Right ventricle myocardium inferior (tissue), 1 donor: ENCODE data around the gene HMMR. TPM values are rescaled to one million over a fixed set of nuclear protein-coding genes. Genes with fewer than 3 reads are reported as not detected.
"Not testable (repeated sequence)": the region's sequence is repeated elsewhere in the genome, so short reads cannot be mapped to it uniquely, and the experiment has no call there.

ENCODE experiments used
- ATAC-seq: fragments of 200-7000 bp; cut with Tn5 transposase; one replicate; pipeline ENCODE4 v1.9.1; 2020; ENCODE audit warnings: mild to moderate bottlenecking, moderate library complexity
- DNase-seq: peaks from one replicate; pipeline ENCODE4 v3.0.0; 2021; ENCODE audit errors: missing footprints
- intact Hi-C: fragments of 100-400 bp; cut with DNase I; formaldehyde crosslinking; loops from one replicate; pipeline ENCODE4 v1.11.0; 2022
- long read RNA-seq: library from polyadenylated mRNA; unstranded; transcript quantifications from one replicate; pipeline ENCODE4 v2.0.0, GENCODE V29; 2021
- total RNA-seq: library from RNA; stranded (reverse); fragmentation: NEBNext Ultra II Directional; extraction: Animal tissue kit (Norgen Biotek cat#: 25700); gene quantifications from one replicate; pipeline ENCODE4 v1.2.1, GENCODE V29; 2021
- donor health status: DM: no; HTN: yes; CAD: no; lungs with severe emphysema.

Gene HMMR, protein sequence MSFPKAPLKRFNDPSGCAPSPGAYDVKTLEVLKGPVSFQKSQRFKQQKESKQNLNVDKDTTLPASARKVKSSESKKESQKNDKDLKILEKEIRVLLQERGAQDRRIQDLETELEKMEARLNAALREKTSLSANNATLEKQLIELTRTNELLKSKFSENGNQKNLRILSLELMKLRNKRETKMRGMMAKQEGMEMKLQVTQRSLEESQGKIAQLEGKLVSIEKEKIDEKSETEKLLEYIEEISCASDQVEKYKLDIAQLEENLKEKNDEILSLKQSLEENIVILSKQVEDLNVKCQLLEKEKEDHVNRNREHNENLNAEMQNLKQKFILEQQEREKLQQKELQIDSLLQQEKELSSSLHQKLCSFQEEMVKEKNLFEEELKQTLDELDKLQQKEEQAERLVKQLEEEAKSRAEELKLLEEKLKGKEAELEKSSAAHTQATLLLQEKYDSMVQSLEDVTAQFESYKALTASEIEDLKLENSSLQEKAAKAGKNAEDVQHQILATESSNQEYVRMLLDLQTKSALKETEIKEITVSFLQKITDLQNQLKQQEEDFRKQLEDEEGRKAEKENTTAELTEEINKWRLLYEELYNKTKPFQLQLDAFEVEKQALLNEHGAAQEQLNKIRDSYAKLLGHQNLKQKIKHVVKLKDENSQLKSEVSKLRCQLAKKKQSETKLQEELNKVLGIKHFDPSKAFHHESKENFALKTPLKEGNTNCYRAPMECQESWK
- total RNA-seq, result 0.92 TPM
- long read RNA-seq, result 0 reads

- DNase-seq, result no peak
- no peak for ATAC-seq
- intact Hi-C loops, result loop anchor here (1.0 kb wide), 1 partner anchor 45 kb away; the partner anchor contains the start of gene MAT2B
These were observed at the start of gene HMMR for GRCh38 chr5:163460562-163461171. HMMR (plus strand) TSS chr5:163460632; CDS start chr5:163460693, 61 bp downstream.

GRCh38 chr5:163415673-163416072 lies 44.8 kb upstream of the HMMR start:
- intact Hi-C loops, DNase-seq, ATAC-seq: not testable (repeated sequence)

GRCh38 chr5:163424836-163425235 lies 35.6 kb upstream of the HMMR start:
- ATAC-seq, result no peak
- intact Hi-C loops, result no loop called here
- DNase-seq, result no peak

DNA sequence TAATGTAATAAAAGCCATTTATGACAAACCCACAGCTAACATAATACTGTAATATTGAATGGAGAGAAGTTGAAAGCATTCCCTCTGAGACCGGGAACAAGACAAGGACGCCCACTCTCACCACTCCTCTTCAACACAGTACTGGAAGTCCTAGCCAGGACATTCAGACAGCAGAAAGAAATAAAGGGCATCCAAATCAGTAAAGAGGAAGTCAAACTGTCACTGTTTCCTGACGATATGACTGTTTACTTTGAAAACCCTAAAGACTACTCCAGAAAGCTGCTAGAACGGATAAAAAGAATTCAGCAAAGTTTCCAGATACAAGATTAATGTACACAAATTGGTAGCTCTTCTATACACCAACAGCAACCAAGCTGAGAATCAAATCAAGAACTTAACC lies 34.3 kb upstream of the HMMR start:
- intact Hi-C loops, result not testable (repeated sequence)

GRCh38 chr5:163432544-163432943 lies 27.9 kb upstream of the HMMR start:
- intact Hi-C loops, result no loop called here
- ATAC-seq, result no peak
- DNase-seq, result no peak

More for the DNA sequence above, 34.3 kb upstream of the HMMR start:
- ATAC-seq, DNase-seq: not testable (repeated sequence)

DNA sequence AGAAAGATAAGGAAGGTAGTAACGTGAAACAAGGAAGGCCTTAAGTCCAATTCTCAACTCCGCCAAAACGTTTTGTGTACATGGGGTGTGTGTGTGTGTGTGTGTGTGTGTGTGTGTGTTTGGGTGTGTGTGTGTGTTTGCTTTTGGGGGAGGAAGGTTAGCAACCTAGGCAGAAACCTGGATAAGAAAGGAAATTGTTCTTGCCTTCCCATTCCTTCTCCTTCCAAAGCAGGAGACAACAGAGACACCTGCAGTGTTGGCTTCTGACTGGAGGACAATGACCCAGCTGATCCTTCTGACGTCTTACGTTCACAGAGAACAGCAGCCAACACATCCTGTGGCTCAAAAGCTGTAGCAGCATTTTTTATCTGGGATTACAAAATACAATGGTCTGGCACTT lies 27.2 kb upstream of the HMMR start:
- intact Hi-C loops, result no loop called here
- ATAC-seq (no peak), DNase-seq (no peak)

GRCh38 chr5:163434401-163434866 lies 26.0 kb upstream of the HMMR start:
- DNase-seq, result no peak
- intact Hi-C loops, result no loop called here
- no peak for ATAC-seq

DNA sequence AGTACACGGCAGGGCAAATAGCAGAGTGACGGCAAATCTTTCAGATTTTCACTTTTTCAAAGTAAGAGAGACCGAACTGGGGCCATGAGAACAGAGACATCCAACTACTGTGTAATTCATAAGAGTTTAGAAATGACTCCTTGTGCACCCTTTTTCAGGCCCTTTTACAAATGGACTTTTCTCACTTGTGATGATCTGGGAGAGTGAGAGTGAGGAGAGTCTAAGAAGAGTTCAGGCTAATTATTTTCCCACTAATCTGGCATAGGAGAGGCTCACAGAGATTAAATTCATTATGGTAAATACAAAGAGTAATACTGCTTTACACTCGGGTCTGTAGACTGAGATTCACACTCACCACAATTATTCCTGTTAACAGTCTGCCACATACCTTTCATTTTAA lies 23.9 kb upstream of the HMMR start:
- DNase-seq, result no peak
- intact Hi-C loops, result loop anchor here (2.0 kb wide), 2 partner anchors 22 to 66 kb away; no protein-coding TSS in a partner anchor
- ATAC-seq, result no peak

DNA sequence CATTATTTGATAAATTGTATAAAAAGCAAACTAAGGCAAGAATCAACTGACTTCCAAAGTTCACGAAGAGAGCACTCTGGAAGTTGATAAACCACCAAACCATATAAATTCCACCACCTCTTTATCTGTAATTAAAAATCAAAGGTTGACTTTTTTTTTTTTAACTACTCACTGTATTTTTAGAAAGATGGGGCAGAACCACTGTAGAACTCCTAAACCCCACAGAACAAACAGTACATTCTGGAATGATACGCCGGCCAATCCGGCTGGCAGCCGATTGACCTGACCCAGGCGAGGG lies 23.5 kb upstream of the HMMR start:
- intact Hi-C loops, result loop anchor here (2.0 kb wide), 2 partner anchors 22 to 66 kb away; no protein-coding TSS in a partner anchor
- ATAC-seq (no peak), DNase-seq (no peak)

DNA sequence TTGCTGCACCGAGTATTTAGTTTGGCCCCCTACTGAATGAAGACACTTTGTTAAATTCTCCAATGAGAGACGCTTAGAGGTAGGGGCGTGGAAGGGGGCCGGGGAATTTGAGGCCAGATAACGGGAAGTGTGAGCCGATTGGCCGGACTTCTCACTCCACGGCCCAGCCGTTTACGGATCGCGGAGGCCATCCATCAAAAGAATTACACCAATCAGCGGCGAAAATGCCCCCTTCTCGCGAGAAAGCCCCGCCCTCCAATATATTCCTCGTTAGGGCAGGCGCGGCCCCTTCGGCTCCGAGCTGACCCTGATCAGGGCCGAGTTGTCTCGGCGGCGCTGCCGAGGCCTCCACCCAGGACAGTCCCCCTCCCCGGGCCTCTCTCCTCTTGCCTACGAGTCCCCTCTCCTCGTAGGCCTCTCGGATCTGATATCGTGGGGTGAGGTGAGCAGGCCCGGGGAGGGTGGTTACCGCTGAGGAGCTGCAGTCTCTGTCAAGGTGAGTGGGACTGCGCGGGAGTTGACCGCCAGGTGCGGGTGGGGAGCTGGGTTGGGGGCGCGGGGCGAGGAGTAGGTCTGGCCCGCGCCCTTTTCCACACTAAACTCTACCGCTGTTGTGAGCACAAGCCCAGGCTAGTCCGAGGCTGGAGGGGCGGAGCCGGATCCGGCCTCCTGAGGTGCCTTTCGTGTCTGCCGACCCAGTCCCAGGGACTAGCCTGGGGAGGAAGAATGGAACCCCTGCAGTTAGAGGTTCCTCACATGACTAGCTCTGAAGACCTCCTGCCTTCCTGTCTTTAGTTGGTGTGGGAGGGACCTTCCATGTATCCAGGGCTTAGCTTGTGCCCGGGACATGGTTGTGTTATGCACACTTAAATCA lies 22.9 kb upstream of the HMMR start, which contains the start of gene CCNG1:
TSS of gene CCNG1 (plus strand) at position 287 of the 874 bp plus-strand sequence. CDS start 1,662 bp downstream, outside the sequence.
- peak; percentile 96 for DNase-seq
- peak; percentile 98 for ATAC-seq
- intact Hi-C loops, result loop anchor here (2.0 kb wide), 2 partner anchors 21 to 65 kb away; no protein-coding TSS in a partner anchor

DNA sequence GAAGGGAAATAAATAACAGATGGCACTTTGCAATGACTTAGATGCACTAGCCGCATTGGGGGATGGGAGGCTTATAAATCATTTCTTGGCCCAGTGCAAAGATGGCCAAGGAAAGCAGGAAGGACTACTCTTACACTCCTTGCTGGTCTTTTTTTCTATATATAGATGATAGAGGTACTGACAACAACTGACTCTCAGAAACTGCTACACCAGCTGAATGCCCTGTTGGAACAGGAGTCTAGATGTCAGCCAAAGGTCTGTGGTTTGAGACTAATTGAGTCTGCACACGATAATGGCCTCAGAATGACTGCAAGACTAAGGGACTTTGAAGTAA lies 21.4 kb upstream of the HMMR start:
- intact Hi-C loops, result no loop called here
- ATAC-seq (no peak), DNase-seq (no peak)

DNA sequence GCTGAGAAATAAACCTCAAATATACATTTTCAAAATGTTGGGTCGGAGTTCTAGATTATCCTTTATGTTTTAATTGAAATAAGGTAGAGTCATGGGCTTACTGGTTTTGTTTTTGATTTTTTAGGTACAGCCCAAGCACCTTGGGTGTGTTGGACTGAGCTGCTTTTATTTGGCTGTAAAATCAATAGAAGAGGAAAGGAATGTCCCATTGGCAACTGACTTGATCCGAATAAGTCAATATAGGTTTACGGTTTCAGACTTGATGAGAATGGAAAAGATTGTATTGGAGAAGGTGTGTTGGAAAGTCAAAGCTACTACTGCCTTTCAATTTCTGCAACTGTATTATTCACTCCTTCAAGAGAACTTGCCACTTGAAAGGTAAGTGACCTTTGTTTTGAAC lies 19.5 kb upstream of the HMMR start:
- intact Hi-C loops, result no loop called here
- no peak for ATAC-seq
- no peak for DNase-seq

GRCh38 chr5:163444526-163444925 lies 15.9 kb upstream of the HMMR start:
- intact Hi-C loops, result no loop called here

GRCh38 chr5:163445345-163445744 lies 15.1 kb upstream of the HMMR start:
- intact Hi-C loops, result no loop called here
- no peak for DNase-seq
- peak; percentile 59 for ATAC-seq

More at GRCh38 chr5:163444526-163444925, 15.9 kb upstream of the HMMR start:
- DNase-seq (no peak), ATAC-seq (no peak)

DNA sequence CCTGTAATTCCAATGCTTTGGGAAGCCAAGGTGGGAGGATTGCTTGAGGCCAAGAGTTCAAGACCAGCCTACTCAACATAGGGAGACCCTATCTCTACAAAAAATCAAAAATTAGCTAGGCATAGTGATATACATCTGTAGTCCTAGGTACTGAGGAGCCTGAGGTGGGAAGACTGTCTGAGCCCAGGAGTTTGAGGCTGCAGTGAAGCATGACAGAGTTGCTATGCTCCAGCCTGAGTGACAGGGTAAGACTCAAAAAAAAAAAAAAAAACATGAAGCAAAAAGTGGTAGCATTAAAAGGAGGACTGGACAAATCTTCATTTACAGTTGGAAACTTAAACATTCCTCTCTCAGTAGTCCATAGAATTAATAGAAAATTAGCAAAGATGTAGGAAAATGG lies 13.2 kb upstream of the HMMR start:
- intact Hi-C loops, result no loop called here
- ATAC-seq (no peak), DNase-seq (no peak)

- DNase-seq (no peak), ATAC-seq (no peak)
- intact Hi-C loops, result no loop called here
These were observed 12.6 kb upstream of the HMMR start for GRCh38 chr5:163447875-163448274.

DNA sequence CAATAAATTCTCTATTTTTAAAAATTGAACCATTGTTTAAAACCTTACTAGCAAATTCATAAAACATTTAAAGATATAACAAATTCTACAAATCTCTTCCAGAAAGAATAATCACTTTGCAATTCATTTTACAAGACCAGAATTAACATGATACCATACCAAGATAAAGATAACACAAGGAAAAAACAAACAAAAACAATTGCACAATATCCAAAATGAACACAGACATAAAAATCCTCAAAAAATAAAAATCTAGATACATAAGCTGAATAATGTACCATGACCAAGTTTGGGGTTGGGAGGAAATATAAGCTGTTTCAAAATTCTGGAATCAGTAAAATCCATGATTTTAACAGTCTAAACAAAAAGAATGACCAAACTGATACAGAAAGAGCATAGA lies 11.9 kb upstream of the HMMR start:
- no peak for ATAC-seq
- no peak for DNase-seq
- intact Hi-C loops, result no loop called here

GRCh38 chr5:163451489-163451888 lies 8.9 kb upstream of the HMMR start:
- ATAC-seq (no peak), DNase-seq (peak; percentile 62)
- intact Hi-C loops, result no loop called here

DNA sequence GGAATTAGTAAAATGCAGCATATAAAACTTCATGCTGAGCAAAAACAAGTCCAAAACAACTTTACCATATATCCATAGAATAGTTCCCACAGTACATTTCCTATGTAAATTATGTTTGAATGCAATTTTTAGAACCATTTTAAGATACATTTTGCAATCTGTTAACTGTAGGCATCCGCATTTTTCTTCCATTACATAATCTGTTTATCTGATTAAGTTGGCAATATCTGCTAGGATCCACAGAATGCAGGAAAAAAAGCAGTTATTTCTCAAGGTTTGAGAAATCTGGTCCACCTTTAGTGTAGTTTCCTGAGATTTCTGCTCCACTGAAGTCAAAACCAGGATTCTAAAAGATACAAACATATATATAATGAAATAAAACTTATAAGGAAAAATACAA lies 6.7 kb upstream of the HMMR start:
- intact Hi-C loops, result no loop called here
- no peak for DNase-seq
- ATAC-seq, result no peak
